H1 (cell line): ENCODE data around the gene U2SURP.

Experiments
- BCL11A ChIP-seq, 2 experiments: IDR thresholded peaks; one replicate each; pipeline ENCODE4 v1.6.1; 2011; ENCODE audit warnings: low read depth in 2 of 2, low read length in 2 of 2, mild to moderate bottlenecking in 2 of 2
- CHD2 ChIP-seq: IDR thresholded peaks from 2 replicates; pipeline ENCODE4 v1.6.1; 2012; ENCODE audit warnings: low read length, improper control_type of control experiment
- EZH2 ChIP-seq: fragments of 200-600 bp; sonication (generic); IDR thresholded peaks from 2 replicates; pipeline ENCODE4 v1.7.1; 2012; ENCODE audit warnings: low read depth, mild to moderate bottlenecking, moderate library complexity, low read length, inconsistent platforms; ENCODE audit not compliant: severe bottlenecking
- HDAC2 ChIP-seq, 2 experiments: fragments of 300-600 bp in 1 of 2; sonication (generic) in 1 of 2; IDR thresholded peaks; 2 replicates each; pipeline ENCODE4 v1.6.1; 2011 to 2012; ENCODE audit warnings: low read depth in 2 of 2, low read length in 2 of 2, mild to moderate bottlenecking in 2 of 2, moderate library complexity in 2 of 2, borderline replicate concordance in 1 of 2, inconsistent platforms in 1 of 2
- POLR2A ChIP-seq, 2 experiments: IDR thresholded peaks; 1 replicate in 1 of 2; 2 replicates in 1 of 2; pipeline ENCODE4 v1.6.1; 2011; ENCODE audit warnings: low read depth in 2 of 2, low read length in 2 of 2, mild to moderate bottlenecking in 2 of 2; ENCODE audit errors: control extremely low read depth in 1 of 2
- POLR2AphosphoS5 ChIP-seq: IDR thresholded peaks from 2 replicates; pipeline ENCODE4 v1.6.1; 2011; ENCODE audit warnings: low read depth, low read length
- RNF2 ChIP-seq: fragments of 200-900, 300-1000 bp; sonication (generic); IDR thresholded peaks from 2 replicates; pipeline ENCODE4 v1.7.1; 2016; ENCODE audit warnings: borderline replicate concordance, low read depth, mild to moderate bottlenecking, antibody characterized with exemption, low read length; ENCODE audit not compliant: poor library complexity, severe bottlenecking; ENCODE audit errors: missing control alignments
- SP1 ChIP-seq: IDR thresholded peaks from 2 replicates; pipeline ENCODE4 v1.6.1; 2011; ENCODE audit warnings: low read depth, low read length
- TAF1 ChIP-seq: IDR thresholded peaks from 2 replicates; pipeline ENCODE4 v1.6.1; 2011; ENCODE audit warnings: mild to moderate bottlenecking, low read depth, low read length
- TF ChIP-seq, protein P1 (sequence below), 3 experiments: IDR thresholded peaks; 1 replicate in 2 of 3; 2 replicates in 1 of 3; pipeline versions ENCODE4 v1.5.1 to v1.6.1; 2011; ENCODE audit warnings: low read length in 3 of 3, mild to moderate bottlenecking in 3 of 3, inconsistent platforms in 2 of 3, low read depth in 1 of 3, moderate library complexity in 1 of 3; ENCODE audit not compliant: insufficient read depth in 1 of 3; ENCODE audit errors: control extremely low read depth in 1 of 3

- no peak for TF ChIP-seq BCL11A (IDR thresholded peaks at IDR 0.05; ENCODE audit: low read depth in 2 of 2, low read length in 2 of 2)
- TF ChIP-seq HDAC2 (IDR thresholded peaks at IDR 0.05; ENCODE audit: borderline replicate concordance in 1 of 2, low read depth in 2 of 2, low read length in 2 of 2) = no peak
- no peak for TF ChIP-seq POLR2A (IDR thresholded peaks at IDR 0.05; ENCODE audit: control extremely low read depth in 1 of 2, low read depth in 2 of 2, low read length in 2 of 2)
- TF ChIP-seq, protein P1, sequence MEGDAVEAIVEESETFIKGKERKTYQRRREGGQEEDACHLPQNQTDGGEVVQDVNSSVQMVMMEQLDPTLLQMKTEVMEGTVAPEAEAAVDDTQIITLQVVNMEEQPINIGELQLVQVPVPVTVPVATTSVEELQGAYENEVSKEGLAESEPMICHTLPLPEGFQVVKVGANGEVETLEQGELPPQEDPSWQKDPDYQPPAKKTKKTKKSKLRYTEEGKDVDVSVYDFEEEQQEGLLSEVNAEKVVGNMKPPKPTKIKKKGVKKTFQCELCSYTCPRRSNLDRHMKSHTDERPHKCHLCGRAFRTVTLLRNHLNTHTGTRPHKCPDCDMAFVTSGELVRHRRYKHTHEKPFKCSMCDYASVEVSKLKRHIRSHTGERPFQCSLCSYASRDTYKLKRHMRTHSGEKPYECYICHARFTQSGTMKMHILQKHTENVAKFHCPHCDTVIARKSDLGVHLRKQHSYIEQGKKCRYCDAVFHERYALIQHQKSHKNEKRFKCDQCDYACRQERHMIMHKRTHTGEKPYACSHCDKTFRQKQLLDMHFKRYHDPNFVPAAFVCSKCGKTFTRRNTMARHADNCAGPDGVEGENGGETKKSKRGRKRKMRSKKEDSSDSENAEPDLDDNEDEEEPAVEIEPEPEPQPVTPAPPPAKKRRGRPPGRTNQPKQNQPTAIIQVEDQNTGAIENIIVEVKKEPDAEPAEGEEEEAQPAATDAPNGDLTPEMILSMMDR (IDR thresholded peaks at IDR 0.05; ENCODE audit: control extremely low read depth in 1 of 3, insufficient read depth in 1 of 3, low read depth in 1 of 3, low read length in 3 of 3) = no peak
- TF ChIP-seq RNF2 = no peak
- no peak for TF ChIP-seq TAF1
- TF ChIP-seq CHD2 = no peak
- no peak for TF ChIP-seq POLR2AphosphoS5
- no peak for TF ChIP-seq EZH2
- no peak for TF ChIP-seq SP1
Observed at GRCh38 chr3:143060906-143061305, 59.5 kb downstream of the U2SURP start.
